ENCODE measurements around the gene HMGCS1.

DNA sequence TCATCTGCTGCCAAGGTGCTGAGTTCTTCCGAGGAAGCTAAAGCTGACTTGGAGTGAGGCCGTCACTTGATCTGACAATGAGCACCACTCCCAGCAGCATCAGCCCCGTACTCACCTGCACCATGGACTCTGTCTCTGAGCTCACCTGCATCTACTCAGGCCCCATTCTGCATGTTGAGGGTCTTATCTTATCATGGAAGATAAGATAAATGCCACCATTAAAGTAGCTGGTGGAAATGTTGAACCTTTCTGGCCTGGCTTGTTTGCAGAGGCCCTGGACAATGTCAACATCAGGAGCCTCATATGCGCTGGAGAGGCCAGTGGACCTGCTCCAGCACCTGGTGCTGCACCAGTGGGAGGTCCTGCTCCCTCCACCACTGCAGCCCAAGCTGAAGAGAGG, 35.0 kb upstream of the HMGCS1 start:
- TF ChIP-seq, protein P1, sequence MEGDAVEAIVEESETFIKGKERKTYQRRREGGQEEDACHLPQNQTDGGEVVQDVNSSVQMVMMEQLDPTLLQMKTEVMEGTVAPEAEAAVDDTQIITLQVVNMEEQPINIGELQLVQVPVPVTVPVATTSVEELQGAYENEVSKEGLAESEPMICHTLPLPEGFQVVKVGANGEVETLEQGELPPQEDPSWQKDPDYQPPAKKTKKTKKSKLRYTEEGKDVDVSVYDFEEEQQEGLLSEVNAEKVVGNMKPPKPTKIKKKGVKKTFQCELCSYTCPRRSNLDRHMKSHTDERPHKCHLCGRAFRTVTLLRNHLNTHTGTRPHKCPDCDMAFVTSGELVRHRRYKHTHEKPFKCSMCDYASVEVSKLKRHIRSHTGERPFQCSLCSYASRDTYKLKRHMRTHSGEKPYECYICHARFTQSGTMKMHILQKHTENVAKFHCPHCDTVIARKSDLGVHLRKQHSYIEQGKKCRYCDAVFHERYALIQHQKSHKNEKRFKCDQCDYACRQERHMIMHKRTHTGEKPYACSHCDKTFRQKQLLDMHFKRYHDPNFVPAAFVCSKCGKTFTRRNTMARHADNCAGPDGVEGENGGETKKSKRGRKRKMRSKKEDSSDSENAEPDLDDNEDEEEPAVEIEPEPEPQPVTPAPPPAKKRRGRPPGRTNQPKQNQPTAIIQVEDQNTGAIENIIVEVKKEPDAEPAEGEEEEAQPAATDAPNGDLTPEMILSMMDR (conservative IDR thresholded peaks at IDR 0.05; ENCODE audit: low read depth, low read length), result no peak
- TF ChIP-seq, protein P2, sequence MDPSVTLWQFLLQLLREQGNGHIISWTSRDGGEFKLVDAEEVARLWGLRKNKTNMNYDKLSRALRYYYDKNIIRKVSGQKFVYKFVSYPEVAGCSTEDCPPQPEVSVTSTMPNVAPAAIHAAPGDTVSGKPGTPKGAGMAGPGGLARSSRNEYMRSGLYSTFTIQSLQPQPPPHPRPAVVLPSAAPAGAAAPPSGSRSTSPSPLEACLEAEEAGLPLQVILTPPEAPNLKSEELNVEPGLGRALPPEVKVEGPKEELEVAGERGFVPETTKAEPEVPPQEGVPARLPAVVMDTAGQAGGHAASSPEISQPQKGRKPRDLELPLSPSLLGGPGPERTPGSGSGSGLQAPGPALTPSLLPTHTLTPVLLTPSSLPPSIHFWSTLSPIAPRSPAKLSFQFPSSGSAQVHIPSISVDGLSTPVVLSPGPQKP (IDR thresholded peaks at IDR 0.05; ENCODE audit: borderline replicate concordance, low read depth, low read length), result no peak
- TF ChIP-seq RCOR1 (IDR thresholded peaks at IDR 0.05; ENCODE audit: insufficient replicate concordance, low read length) (no peak), POLR2A (IDR thresholded peaks at IDR 0.05; ENCODE audit: low read depth, low read length) (no peak)
- TF ChIP-seq, protein P3, sequence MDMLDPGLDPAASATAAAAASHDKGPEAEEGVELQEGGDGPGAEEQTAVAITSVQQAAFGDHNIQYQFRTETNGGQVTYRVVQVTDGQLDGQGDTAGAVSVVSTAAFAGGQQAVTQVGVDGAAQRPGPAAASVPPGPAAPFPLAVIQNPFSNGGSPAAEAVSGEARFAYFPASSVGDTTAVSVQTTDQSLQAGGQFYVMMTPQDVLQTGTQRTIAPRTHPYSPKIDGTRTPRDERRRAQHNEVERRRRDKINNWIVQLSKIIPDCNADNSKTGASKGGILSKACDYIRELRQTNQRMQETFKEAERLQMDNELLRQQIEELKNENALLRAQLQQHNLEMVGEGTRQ (IDR thresholded peaks at IDR 0.05; ENCODE audit: low read depth, low read length), result no peak
